Lower leg skin (tissue), 3 donors: ENCODE results near the gene FMNL2.

ENCODE experiments used
- POLR2A ChIP-seq, 2 donors: fragments of 450-650 bp; IDR thresholded peaks; one replicate each; pipeline ENCODE4 v1.6.1; 2016 to 2017; ENCODE audit warnings: antibody characterized with exemption in 2 of 2, mild to moderate bottlenecking in 1 of 2, moderate library complexity in 1 of 2
- TF ChIP-seq, protein P1 (sequence below), 3 donors: fragments of 450-650 bp; IDR thresholded peaks; one replicate each; pipeline ENCODE4 v1.5.1; 2016; ENCODE audit warnings: antibody characterized with exemption in 3 of 3, mild to moderate bottlenecking in 3 of 3, moderate library complexity in 2 of 3

GRCh38 chr2:152465541-152465940, 130.6 kb downstream of the FMNL2 start:
- no peak for TF ChIP-seq POLR2A (IDR thresholded peaks at IDR 0.05)
- TF ChIP-seq, protein P1, sequence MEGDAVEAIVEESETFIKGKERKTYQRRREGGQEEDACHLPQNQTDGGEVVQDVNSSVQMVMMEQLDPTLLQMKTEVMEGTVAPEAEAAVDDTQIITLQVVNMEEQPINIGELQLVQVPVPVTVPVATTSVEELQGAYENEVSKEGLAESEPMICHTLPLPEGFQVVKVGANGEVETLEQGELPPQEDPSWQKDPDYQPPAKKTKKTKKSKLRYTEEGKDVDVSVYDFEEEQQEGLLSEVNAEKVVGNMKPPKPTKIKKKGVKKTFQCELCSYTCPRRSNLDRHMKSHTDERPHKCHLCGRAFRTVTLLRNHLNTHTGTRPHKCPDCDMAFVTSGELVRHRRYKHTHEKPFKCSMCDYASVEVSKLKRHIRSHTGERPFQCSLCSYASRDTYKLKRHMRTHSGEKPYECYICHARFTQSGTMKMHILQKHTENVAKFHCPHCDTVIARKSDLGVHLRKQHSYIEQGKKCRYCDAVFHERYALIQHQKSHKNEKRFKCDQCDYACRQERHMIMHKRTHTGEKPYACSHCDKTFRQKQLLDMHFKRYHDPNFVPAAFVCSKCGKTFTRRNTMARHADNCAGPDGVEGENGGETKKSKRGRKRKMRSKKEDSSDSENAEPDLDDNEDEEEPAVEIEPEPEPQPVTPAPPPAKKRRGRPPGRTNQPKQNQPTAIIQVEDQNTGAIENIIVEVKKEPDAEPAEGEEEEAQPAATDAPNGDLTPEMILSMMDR (IDR thresholded peaks at IDR 0.05) = no peak
